Measurements from ENCODE around the gene TDRD7.

DNA sequence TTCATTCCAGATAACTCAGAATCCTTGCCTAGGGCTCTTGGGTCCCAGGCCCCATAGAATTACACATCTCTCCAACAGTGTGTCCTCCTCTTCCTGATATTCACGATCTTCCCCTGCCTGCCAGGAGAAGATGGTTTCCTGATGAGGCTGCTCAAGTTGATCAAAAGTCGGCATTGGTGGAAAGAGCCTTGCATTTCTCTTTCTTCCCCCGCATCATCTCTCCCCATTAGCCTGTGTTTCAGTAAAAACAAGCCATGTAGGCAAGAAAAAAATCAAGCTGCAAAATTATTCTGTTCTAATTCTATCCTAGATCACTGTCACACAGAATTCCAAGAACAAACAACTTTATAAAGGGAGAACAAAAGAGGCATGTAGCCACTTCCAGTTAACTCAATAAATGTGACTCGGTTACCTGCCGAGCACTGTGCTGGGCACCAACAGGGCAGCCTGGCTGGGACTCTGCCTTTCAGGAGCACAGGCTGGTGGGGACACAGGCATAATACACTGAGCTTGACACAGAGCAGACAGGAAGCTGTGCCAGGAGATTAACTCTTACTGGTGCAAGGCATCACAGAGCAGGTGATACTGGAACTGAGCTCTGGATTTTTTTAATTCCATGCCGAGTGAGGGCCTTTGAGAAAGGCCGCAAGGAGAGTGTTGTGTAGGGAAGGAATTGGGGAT lies 115.1 kb downstream of the TDRD7 start:
- TF ChIP-seq CEBPB (IDR thresholded peaks at IDR 0.05): no peak
- TF ChIP-seq, protein P1, sequence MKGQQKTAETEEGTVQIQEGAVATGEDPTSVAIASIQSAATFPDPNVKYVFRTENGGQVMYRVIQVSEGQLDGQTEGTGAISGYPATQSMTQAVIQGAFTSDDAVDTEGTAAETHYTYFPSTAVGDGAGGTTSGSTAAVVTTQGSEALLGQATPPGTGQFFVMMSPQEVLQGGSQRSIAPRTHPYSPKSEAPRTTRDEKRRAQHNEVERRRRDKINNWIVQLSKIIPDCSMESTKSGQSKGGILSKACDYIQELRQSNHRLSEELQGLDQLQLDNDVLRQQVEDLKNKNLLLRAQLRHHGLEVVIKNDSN (IDR thresholded peaks at IDR 0.05): no peak

Data from Ishikawa (cell line).